ENCODE data around the gene MRRF.
A peak's percentile ranks its signal among the peaks of the same experiment; 100 is the strongest.

The MRRF gene, protein sequence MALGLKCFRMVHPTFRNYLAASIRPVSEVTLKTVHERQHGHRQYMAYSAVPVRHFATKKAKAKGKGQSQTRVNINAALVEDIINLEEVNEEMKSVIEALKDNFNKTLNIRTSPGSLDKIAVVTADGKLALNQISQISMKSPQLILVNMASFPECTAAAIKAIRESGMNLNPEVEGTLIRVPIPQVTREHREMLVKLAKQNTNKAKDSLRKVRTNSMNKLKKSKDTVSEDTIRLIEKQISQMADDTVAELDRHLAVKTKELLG

GRCh38 chr9:122264360-122265148 lies at the start of gene MRRF, which contains the start of gene RBM18:
TSS of gene MRRF (plus strand) at chr9:122264882. CDS start at chr9:122270892, 6,010 bp downstream.
TSS of gene RBM18 (minus strand) at chr9:122264840. CDS start at chr9:122261492, 3,348 bp downstream.
- peak; percentile 94 for DNase-seq

DNA sequence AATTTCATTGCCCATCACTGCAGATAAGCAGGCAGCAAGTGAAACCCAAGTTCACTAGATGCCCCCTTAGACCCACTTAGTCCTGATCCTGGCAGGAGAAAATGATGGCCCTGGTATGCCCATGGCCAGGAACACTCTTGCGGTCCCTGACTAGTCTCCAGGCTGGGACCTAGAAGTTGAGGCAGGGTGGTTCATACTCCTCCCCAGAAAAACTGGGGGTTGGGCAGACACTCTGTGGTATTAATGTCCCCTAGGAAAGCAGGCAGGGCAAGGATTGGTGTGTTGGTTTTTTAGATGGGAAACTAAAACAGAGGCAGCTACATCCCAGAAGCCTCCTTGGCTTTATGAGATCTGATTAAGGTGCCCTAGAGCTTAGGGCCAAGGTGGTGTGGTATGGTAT lies 49.0 kb upstream of the MRRF start:
- no peak for DNase-seq

- DNase-seq, result no peak
Measured at GRCh38 chr9:122216138-122216797, 48.4 kb upstream of the MRRF start.

DNA sequence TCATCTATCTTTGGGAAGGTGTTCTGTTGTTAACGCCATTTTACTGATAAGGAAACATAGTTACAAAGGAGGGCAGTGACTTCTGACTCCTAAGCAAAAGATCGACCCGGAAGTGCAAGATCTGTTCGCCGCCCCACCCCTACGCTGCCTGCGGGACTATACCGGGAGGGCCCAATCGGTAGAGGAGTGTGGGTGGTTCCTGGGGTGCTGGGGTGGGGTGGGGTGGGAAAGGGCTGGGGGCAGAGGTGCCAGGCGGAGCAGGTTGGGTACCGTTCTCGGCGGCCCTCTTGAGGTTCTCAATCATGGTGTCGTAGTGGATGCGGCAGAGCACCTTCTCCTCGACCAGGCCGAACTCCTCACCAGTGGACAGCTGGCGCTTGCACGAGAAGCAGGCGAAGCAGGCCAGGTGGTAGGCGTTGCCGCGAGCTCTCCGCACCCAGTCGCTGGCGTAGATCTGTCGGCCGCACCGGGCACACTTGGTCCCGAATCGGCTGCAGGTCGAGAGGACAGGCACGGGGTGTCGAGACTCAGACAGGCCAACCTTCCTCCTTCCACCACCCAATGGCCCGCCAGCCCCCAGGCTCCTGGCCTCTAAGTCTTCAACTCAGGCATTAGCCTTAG lies 47.8 kb upstream of the MRRF start:
- no peak for DNase-seq

DNA sequence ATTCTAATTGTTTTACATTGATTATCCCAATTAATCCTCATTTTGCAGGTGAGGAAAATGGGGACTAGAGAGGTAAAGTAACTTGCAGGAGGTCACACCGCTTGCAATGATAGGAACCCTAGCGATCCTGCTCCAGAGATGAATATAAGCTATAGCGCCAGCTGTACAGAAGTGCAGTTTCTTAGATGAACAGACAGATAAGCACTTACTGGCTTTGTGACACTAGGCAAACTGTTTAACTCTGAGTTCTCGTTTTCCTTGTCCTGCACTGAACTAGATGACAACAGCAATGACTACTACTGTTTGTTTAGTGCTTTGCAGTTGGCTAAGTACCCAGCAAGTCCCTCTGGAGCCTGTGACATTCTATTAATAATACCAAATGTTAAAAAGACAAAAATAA lies 47.0 kb upstream of the MRRF start:
- DNase-seq, result peak; percentile 56

DNA sequence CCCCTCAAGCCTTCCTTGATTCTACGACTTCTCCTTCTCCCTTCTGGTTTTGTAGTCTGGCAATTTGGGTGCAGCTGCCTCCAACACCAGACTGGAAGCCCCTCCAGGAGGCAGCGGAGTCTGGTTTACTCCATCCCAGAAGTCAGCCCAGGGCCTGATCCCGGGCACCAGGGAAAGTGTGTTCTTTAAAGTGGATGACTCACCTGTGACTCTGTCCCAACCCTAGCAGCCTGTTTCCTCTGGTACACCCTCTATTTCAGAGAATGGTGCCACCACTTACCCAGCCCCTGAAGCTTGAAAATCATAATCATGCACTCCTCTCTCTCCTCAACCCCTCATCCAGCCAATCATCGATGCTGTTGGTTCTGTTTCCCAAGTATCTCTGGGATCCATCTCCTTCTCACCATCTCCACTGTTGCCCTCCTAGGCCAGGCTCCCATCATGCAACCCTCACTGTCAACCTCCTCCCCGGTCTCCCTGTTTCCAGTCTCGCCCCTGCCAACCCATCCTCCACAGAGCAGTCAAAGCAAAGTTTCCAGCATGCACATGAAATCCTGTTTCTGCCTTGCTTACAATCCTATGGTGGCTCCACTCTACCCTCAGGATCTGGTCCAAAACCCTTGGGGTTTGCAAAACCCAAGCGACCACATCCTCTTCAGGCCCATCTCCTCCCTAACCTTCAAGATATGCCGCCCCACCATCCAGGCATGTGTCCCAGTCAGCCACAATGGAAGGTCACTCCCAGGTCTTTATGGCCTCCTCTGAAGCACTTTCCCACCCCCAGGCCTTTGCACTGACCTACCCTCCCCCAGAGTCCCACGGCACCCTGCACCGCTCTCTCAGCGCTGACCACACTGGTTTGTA lies 46.4 kb upstream of the MRRF start:
- no peak for DNase-seq

- no peak for DNase-seq
Measured at GRCh38 chr9:122218935-122219855, 45.5 kb upstream of the MRRF start.

DNA sequence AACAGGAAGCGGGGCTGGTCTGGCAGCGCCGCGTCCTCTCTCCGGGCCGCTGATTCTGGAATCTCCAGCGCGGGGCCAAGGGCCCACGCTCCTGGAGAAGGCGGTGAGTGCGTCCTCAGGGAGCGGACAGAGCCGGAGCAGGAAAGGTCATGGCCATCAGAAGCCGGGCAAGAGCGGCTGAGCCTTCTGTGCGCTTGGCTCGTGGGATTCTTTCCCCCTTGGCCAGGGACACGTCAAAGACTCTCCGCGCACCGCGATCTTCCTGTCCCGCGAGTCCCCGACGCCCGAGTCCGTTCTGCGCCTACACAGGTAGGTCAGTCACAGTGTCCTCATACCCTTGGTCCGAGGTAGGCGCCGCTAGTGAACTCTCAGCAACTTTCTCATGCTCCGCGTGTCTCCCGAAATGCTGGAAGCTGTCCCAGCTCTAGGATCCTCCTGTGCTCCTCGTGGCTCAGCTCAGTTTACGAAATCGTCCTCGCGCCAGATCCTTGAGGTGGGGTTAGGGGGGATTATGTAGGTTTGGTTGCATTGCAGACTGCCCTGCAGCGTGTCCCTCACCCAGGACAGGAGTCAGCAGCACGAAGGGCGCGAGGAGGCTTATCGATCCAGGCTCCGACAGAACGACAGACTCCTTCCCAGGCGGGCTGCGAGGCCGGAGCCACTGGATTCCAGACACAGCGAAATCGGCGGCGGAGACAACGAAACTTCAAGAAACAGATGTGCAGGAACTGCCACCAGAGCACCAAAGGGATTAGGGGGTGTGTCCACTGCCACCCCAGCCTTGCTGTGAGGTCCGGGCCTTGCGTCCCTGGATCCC lies 44.6 kb upstream of the MRRF start:
- DNase-seq, result no peak

GRCh38 chr9:122220673-122221182 lies 44.0 kb upstream of the MRRF start:
- no peak for DNase-seq

DNA sequence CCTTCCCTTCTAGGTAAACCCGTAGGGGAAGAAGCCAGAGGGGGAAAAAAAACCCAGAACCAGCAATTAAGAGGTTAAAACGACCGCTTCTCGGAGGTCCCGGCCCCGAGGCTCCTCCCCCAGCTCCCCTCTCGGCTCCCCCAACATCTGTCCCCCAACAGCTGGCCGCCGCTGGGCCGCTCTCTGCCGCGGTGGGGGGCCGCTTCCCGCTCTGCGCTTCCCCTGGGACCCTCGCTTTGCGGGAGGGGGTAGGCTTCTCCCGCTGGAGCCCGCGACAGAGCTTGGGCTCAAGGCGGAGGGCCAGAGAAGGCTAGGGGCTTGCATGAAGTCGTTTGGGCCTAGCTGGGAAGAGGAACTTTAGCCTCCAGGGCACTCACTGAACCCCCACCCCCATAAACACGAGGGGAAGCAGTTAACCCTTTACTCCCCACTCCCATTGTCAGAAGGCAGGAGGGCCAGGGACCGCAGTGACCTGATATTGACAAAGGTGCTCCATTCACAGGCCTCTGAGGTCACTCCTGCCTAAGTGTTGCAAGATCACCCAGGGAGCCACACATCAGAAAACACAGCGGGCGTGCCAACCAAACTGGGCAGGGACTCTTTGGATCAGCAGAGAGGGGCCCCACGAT lies 43.4 kb upstream of the MRRF start:
- DNase-seq, result no peak

DNA sequence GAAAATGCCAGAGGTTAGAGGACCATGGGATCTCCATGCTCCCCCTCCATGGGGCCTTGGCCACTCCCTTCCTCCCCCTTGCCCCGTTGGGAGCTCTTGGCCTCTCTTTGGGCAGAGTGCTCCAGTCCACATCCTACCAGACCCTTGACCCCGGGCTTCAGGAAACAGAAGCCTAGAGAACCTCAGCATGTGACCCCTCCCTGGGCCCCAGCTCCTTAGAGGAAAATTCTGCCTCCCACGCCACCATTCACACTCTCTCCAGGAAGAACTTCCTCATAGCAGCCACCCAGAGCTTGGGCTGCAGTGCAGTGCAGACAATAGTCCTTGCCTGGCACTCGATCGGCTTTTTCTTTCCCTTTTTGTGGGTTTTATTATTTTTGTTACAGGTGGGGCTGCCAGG lies 41.9 kb upstream of the MRRF start:
- DNase-seq, result peak; percentile 13

DNA sequence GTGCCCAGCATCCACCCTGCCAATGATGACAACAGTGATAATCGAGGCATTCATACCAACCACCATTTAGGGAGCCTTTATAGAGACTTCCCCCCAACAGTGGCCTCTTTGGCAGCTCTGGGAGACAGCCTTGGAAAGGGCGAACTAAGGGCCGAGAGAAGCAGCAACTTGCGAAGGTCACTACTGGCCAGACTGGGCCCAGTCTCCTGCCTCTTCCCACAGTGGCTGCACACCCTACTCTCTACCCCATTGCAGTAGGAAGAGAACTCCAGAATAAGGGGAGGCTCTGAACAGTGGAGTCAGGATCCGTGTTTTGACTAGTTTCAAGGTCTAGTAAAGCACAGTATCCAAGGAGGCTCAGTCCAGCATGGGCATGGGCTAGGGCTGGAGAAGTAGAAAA lies 41.2 kb upstream of the MRRF start:
- no peak for DNase-seq

GRCh38 chr9:122225312-122226141 lies 39.2 kb upstream of the MRRF start:
- DNase-seq, result no peak

GRCh38 chr9:122226142-122226757 lies 38.4 kb upstream of the MRRF start:
- no peak for DNase-seq

DNA sequence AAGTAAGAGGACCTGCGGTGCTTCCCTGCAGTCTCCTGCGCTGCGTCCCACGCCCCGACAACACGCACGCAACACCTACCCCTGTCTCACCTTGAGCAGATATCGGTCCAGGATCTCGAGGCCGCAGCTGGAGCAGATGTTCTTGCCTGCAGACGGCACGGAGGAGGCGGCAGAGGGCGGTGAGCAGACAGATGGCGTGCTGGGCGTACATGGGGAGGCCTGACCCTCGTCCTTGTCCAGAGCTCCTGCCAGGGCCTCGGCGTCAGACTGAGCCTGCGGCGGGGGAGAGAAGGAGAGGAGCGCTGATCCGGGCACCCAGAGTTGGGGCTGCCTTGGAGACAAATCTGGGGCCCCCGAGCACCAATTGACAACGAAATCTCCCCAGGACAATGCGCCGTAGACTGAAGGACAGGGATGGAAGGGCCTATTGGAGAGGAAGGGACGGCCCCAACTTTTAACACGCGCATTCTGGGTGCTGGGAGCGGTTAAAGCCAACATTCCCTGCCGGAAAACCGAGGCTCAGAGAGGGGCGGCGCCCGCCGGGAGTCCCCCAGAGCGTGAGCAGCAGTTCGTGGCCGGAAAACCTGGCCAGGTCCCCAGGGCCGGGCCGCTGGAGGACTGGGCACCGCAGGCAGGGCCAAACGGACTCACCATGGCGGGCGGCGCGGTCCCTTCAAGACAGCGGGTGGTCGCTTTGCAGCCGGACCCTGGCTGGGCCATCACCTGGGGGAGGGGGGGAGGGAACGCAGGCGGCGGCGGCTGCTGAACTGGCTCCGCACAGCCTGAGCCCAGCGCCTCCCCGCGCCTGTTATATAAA lies 37.7 kb upstream of the MRRF start:
- DNase-seq, result no peak

DNA sequence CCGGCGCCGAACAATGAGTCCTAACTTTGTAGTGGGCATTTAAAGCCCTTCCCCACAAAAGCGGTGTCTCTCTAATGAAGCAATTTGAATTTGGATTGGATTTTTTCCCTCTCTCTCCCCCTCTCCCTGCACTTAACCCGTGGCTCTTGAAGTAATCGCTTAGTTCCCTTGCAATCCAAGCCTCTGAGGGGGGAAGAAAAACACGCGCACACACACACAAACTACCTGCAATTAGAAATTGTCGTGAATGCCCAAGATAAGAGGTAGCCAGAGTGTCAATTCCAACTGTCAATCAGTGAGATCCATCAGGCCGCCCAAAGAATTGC lies 37.1 kb upstream of the MRRF start:
- no peak for DNase-seq

DNA sequence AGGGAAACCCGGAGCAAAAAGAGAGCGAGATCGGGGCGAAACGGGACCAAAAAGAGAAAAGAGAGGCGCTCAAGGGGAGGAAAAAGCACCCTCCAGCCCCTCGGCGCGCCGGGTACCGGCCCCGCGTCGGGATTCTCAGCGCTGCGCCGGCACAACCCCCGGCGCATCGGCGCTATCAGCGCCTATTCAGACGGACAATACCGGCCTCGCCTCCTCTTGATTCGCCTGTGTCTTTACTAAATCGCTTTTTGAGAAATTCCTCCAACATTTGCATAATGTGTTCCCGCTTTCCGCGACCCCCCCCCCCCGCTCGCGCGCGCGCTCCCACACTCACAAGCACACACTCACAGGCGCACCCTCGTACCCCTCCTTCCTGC lies 36.5 kb upstream of the MRRF start:
- no peak for DNase-seq

Data from OCI-M1 (cell line).